HG02852 (cell line): ENCODE data around the gene VSIR.

ENCODE experiments used
- ATAC-seq: cut with Tn5 transposase; IDR thresholded peaks from one replicate; pipeline ENCODE4 v1.9.1; 2021; ENCODE audit warnings: mild to moderate bottlenecking, moderate library complexity; ENCODE audit not compliant: unreplicated experiment

The VSIR gene

DNA sequence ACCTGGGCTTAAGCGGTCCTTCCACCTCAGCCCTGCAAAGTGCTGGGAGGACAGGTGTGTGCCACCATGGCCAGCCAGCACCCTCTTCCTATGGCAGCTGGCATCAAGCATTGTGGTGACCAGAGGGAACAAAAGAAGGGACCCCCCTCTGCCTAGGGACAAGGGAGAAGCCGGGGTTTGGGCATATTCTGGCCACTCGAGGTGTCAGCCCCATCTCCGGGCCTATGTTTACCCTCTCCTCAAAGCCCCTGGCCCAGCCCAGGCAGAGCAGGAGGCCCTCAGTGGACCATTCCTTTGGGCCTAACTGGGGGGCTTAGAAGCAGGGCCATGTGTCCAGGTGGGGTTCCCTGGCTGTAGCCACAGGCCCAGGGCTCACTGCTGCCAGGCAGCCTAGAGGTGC is 23.9 kb downstream of the VSIR start:
- ATAC-seq: no peak

GRCh38 chr10:71748671-71749191 is 24.6 kb downstream of the VSIR start:
- ATAC-seq: peak; percentile 51

GRCh38 chr10:71747551-71748523 is 25.5 kb downstream of the VSIR start:
- no peak for ATAC-seq

DNA sequence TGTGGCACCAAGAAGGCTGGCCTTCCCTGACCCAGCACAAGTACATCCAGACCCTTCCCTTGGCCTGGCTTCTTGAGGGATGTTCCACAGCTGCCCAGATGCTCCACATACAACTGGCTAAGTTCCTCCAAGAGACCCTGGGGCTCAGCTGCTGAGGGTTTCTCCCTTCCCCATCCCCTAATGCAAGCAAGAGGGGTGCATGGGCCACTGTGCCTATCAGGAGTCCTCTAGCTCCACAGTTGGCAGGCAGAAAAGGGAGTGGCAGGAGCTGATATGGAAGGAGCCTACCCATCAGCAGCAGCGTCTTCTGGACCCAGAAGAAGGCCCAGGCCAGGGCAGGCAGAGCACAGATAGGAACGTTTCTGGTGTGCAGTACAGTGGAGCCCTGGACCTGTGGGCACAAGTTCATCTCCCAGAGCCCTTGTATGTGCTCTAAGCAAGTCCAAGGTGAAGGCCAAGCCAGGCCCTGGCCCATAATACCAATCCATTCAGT is 26.2 kb downstream of the VSIR start:
- no peak for ATAC-seq

GRCh38 chr10:71746344-71747037 is 26.8 kb downstream of the VSIR start:
- no peak for ATAC-seq

DNA sequence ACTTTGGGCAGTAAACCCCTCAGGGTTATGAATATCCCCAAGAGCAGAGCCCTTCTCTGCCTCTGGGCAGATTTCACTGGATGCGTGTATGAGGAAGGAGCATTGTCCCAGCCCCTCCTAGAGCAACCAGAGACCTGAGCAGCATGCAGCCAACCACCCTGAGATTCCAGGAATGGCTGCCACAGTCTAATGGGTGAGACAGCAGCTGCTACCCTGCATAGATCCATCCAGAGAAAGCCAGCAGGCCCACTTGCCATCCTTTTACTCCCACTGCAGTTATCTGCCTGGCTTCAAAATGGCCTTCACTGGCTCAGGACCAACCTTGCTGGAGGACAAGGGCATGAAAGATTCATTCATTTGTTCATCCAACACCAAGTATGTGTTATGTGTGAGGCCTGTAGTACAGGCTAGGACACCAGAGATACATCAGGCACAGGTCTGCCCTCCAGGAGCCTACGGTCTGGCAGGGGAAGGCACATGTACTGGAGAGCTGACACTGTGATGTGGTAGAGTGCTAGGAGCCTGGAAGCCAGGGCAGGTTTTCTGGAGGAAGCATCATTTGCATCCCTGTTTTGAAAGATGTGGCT is 27.6 kb downstream of the VSIR start:
- ATAC-seq: no peak

- ATAC-seq: no peak
These were observed 28.2 kb downstream of the VSIR start for GRCh38 chr10:71744897-71745663.

GRCh38 chr10:71743866-71744265 is 29.5 kb downstream of the VSIR start:
- no peak for ATAC-seq

GRCh38 chr10:71743089-71743838 is 30.1 kb downstream of the VSIR start:
- ATAC-seq: no peak

DNA sequence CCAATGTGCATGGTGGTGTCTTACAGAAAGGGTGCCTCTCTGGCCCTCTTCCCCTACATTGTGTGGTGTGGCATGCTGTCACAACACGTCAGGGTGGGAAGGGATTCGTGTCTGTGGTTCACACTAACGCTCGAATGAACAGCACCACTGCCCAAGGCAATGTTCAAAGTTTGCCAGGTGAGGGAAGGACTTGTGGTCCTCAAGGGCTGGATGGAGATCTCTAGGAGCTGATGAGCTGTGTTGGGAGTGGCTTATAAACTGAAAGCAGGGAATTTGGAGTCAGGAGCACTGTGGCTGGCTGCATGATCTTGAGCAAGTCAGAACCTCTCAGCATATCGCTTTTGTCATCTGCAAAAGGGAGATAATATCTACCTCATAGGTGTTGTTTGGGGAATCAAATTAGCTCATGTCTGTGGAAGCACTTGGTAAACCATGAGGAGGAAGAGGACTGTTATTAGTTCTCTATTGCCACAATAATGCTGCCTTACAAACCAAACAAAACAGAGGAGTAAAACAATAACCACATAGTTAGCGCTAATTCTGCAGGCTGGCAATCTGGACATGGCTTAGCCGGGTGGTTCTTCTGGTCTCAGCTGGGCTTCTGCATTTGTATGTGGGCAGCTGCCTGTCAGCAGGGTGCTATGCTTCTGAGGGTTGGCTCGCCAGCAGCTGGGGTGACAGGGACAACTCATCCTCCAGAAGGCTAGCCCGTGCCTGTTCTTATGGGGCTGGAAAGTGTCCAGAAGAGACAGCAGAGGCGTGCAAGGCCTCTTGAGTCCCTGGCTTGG is 30.8 kb downstream of the VSIR start:
- ATAC-seq: no peak

- ATAC-seq: no peak
These were observed 31.6 kb downstream of the VSIR start for GRCh38 chr10:71741671-71742070.

GRCh38 chr10:71741029-71741428 is 32.3 kb downstream of the VSIR start:
- ATAC-seq: no peak

GRCh38 chr10:71740069-71740653 is 33.2 kb downstream of the VSIR start:
- ATAC-seq: no peak

GRCh38 chr10:71739358-71739900 is 33.9 kb downstream of the VSIR start:
- no peak for ATAC-seq

- no peak for ATAC-seq
These were observed 35.5 kb downstream of the VSIR start for GRCh38 chr10:71737834-71738197.

GRCh38 chr10:71737001-71737833 is 36.1 kb downstream of the VSIR start:
- ATAC-seq: no peak

DNA sequence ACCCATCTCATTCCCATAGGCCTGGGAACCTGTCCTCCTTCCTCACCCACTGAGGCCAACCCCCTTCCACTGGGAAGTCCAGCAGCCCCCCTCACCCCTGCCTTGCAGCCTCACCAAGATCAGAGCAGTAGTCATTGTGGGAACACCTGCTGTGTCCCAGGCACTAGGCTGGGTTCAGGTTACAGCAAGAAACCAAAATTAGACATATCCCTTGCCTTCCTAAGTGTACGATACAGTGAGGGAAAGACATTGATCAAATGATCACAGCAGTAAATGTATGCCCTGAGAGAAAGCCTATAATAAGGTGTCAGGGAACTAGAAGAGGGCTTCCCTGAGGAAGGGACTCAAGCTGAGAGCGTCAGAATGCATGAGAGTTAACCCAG is 36.8 kb downstream of the VSIR start:
- ATAC-seq: no peak
